Prostate gland (tissue), 2 donors: Measurements from ENCODE around the gene FHIT.

ENCODE experiments used
- POLR2A ChIP-seq: fragments of 450-650 bp; IDR thresholded peaks from one replicate; pipeline ENCODE4 v1.6.1; 2016; ENCODE audit warnings: antibody characterized with exemption, mild to moderate bottlenecking
- TF ChIP-seq, protein P1 (sequence below), 4 experiments: fragments of 200-600 bp in 2 of 4; fragments of 450-650 bp in 2 of 4; sonication (generic) in 2 of 4; IDR thresholded peaks; 1 replicate in 3 of 4; 2 replicates in 1 of 4; pipeline ENCODE4 v1.5.1; 2016 to 2019; ENCODE audit warnings: antibody characterized with exemption in 4 of 4, mild to moderate bottlenecking in 2 of 4, moderate library complexity in 2 of 4

DNA sequence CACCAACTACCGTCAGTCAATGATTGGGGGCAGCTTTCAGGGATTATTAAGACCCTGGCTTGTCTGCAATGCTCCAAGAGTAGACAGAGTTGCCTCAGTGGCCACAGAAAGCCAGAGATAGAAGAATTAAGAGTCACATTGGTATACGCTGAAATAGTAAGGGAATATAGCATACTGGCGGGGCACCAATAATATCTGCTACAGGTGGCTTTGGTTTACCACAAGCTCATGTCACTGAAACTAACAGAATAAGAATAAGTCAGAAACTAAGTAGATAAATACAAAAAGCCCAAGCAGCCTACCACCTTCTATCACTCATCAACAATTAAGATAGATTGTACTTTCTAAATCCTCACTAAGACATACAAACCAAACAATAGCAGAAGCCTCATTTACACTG lies 2.5 kb upstream of the FHIT start:
- TF ChIP-seq, protein P1, sequence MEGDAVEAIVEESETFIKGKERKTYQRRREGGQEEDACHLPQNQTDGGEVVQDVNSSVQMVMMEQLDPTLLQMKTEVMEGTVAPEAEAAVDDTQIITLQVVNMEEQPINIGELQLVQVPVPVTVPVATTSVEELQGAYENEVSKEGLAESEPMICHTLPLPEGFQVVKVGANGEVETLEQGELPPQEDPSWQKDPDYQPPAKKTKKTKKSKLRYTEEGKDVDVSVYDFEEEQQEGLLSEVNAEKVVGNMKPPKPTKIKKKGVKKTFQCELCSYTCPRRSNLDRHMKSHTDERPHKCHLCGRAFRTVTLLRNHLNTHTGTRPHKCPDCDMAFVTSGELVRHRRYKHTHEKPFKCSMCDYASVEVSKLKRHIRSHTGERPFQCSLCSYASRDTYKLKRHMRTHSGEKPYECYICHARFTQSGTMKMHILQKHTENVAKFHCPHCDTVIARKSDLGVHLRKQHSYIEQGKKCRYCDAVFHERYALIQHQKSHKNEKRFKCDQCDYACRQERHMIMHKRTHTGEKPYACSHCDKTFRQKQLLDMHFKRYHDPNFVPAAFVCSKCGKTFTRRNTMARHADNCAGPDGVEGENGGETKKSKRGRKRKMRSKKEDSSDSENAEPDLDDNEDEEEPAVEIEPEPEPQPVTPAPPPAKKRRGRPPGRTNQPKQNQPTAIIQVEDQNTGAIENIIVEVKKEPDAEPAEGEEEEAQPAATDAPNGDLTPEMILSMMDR (IDR thresholded peaks at IDR 0.05) = no peak
- no peak for TF ChIP-seq POLR2A
